Measurements from ENCODE around the gene ACSM6.

DNA sequence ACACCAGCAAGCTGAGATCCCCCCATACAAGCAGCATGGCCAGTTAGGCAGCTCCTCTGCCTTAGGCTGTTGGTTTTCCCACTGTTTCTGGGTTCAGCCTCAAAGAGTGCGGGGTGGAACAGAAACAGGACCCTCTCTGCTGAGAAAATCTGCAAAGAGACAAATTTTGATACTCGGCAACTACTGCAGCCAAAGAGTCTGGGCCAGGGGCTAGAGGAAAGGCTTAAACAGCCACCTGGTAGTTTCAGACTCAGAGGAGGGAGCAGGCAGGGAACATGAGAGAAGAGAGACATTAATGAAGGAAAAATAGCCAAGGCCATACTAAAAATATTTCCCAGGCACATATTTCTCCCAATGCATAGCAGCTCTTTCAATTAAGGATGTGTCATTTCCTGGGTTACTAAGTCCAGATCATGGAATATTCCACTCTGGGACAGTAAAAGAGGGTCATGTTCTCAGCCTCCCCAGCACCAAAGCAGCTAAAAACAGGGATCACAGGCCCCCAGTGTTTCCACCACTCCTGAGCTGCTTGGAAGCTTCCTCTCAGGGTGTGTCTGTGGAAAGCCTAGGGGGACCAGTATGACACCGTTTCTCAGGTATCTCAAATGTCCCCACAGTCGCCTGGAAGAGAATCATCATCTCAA lies 67.0 kb downstream of the ACSM6 start:
- TF ChIP-seq, protein P1, sequence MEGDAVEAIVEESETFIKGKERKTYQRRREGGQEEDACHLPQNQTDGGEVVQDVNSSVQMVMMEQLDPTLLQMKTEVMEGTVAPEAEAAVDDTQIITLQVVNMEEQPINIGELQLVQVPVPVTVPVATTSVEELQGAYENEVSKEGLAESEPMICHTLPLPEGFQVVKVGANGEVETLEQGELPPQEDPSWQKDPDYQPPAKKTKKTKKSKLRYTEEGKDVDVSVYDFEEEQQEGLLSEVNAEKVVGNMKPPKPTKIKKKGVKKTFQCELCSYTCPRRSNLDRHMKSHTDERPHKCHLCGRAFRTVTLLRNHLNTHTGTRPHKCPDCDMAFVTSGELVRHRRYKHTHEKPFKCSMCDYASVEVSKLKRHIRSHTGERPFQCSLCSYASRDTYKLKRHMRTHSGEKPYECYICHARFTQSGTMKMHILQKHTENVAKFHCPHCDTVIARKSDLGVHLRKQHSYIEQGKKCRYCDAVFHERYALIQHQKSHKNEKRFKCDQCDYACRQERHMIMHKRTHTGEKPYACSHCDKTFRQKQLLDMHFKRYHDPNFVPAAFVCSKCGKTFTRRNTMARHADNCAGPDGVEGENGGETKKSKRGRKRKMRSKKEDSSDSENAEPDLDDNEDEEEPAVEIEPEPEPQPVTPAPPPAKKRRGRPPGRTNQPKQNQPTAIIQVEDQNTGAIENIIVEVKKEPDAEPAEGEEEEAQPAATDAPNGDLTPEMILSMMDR (IDR thresholded peaks at IDR 0.05; ENCODE audit: low read length), result no peak
- TF ChIP-seq EZH2phosphoT487 (IDR thresholded peaks at IDR 0.05; ENCODE audit: low read length) (no peak), EZH2 (optimal IDR thresholded peaks at IDR 0.05; ENCODE audit: low read depth, low read length) (no peak)
